Prostate gland (tissue), 2 donors: ENCODE measurements around the gene DNMT3A.

Source experiments
- POLR2A ChIP-seq: fragments of 450-650 bp; IDR thresholded peaks from one replicate; pipeline ENCODE4 v1.6.1; 2016; ENCODE audit warnings: antibody characterized with exemption, mild to moderate bottlenecking
- TF ChIP-seq, protein P1 (sequence below), 4 experiments: fragments of 200-600 bp in 2 of 4; fragments of 450-650 bp in 2 of 4; sonication (generic) in 2 of 4; IDR thresholded peaks; 1 replicate in 3 of 4; 2 replicates in 1 of 4; pipeline ENCODE4 v1.5.1; 2016 to 2019; ENCODE audit warnings: antibody characterized with exemption in 4 of 4, mild to moderate bottlenecking in 2 of 4, moderate library complexity in 2 of 4

DNA sequence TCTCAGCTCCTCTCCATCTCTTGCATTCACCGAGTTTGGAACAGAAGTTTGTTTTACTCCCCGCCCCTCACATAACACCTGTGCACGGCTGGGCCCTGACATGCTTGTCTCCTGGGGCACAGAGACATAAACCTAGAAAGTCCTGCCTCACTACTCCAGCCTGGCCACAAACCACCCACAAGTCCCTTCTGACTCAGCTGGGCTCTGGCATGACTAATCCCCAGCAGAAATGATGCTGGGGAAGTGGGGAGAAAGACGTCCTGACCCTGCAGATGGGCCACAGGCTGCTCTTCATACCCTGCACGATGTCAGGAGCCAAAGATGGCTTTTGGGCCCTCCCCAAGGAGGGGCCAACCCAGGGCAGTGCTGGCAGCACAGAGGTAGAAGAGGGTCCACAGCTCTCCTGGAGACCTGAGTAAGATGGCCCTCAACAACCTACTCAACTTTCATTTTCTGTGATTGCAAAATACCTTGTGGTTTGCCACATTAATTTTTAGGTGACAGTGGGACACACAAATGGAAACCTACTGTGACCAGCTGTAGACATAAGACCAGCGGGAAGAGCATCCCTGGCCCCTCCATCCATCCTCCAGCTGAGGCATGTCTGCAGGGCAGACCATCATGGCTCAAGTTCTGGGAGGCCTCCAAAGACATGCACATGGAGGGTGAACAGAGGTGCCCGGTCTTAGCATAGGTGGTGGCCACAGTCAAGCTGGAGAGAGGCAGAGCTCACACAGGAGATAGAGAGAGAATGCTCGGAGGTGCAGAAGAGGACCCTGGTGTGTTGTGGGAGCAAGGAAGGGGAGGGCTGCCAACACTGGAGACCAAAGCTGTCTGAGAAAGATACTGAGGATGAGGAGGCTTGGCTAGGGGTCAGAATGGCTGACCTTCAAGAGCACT is 40.0 kb downstream of the DNMT3A start:
- TF ChIP-seq, protein P1, sequence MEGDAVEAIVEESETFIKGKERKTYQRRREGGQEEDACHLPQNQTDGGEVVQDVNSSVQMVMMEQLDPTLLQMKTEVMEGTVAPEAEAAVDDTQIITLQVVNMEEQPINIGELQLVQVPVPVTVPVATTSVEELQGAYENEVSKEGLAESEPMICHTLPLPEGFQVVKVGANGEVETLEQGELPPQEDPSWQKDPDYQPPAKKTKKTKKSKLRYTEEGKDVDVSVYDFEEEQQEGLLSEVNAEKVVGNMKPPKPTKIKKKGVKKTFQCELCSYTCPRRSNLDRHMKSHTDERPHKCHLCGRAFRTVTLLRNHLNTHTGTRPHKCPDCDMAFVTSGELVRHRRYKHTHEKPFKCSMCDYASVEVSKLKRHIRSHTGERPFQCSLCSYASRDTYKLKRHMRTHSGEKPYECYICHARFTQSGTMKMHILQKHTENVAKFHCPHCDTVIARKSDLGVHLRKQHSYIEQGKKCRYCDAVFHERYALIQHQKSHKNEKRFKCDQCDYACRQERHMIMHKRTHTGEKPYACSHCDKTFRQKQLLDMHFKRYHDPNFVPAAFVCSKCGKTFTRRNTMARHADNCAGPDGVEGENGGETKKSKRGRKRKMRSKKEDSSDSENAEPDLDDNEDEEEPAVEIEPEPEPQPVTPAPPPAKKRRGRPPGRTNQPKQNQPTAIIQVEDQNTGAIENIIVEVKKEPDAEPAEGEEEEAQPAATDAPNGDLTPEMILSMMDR (IDR thresholded peaks at IDR 0.05), result no peak
- no peak for TF ChIP-seq POLR2A
